ENCODE data around the gene ITGB4. TPM values are rescaled to one million over a fixed set of nuclear protein-coding genes. Genes with fewer than 3 reads are reported as not detected.
"Not testable (repeated sequence)": the region's sequence is repeated elsewhere in the genome, so short reads cannot be mapped to it uniquely, and the experiment has no call there.

Gene ITGB4
- total RNA-seq, 2 donors from 2014 or later, result 39.4 to 46.6 TPM

- intact Hi-C loops (cut with DNase I), result loop anchor here (5.0 to 10.0 kb wide), 3 partner anchors 102 to 900 kb away; partner anchors contain the start of gene TRIM47 (in 1 of the 2)
- peak; percentile 80 for DNase-seq (ENCODE audit: low spot score)
Measured at GRCh38 chr17:75774991-75775668, 53.9 kb downstream of the ITGB4 start.

GRCh38 chr17:75776386-75777295 is 55.4 kb downstream of the ITGB4 start:
- DNase-seq (ENCODE audit: low spot score), result peak; percentile 30

GRCh38 chr17:75777296-75777922 is 56.1 kb downstream of the ITGB4 start:
- no peak for DNase-seq (ENCODE audit: low spot score)
- intact Hi-C loops (cut with DNase I), result loop anchor here (5.0 to 10.0 kb wide), 2 partner anchors 100 to 897 kb away; partner anchors contain the start of gene TRIM47 (in 1 of the 2)

More at GRCh38 chr17:75776386-75777295, 55.4 kb downstream of the ITGB4 start:
- intact Hi-C loops (cut with DNase I), result loop anchor here (5.0 to 10.0 kb wide), 2 partner anchors 101 to 898 kb away; partner anchors contain the start of gene TRIM47 (in 1 of the 2)

GRCh38 chr17:75778066-75778860 is 57.0 kb downstream of the ITGB4 start:
- not testable (repeated sequence) for DNase-seq (ENCODE audit: low spot score)
- intact Hi-C loops (cut with DNase I), result loop anchor here (5.0 to 10.0 kb wide), 2 partner anchors 99 to 897 kb away; partner anchors contain the start of gene TRIM47 (in 1 of the 2)

GRCh38 chr17:75778861-75779249 is 57.6 kb downstream of the ITGB4 start:
- intact Hi-C loops (cut with DNase I), result loop anchor here (5.0 to 10.0 kb wide), 2 partner anchors 98 to 896 kb away; partner anchors contain the start of gene TRIM47 (in 1 of the 2)
- DNase-seq (ENCODE audit: low spot score), result no peak

- intact Hi-C loops (cut with DNase I), result loop anchor here (5.0 to 10.0 kb wide), 2 partner anchors 98 to 895 kb away; partner anchors contain the start of gene TRIM47 (in 1 of the 2)
- peak; percentile 99 for DNase-seq (ENCODE audit: low spot score)
Measured at GRCh38 chr17:75779250-75779986, 58.2 kb downstream of the ITGB4 start.

- no peak for DNase-seq (ENCODE audit: low spot score)
- intact Hi-C loops (cut with DNase I), result loop anchor here (5.0 to 10.0 kb wide), 2 partner anchors 97 to 895 kb away; partner anchors contain the start of gene TRIM47 (in 1 of the 2)
Measured at GRCh38 chr17:75779987-75780889, 59.0 kb downstream of the ITGB4 start.

GRCh38 chr17:75783069-75783783 is 62.0 kb downstream of the ITGB4 start:
- DNase-seq (ENCODE audit: low spot score), result no peak
- intact Hi-C loops (cut with DNase I), result no loop called here

GRCh38 chr17:75783803-75784472 is 62.7 kb downstream of the ITGB4 start:
- intact Hi-C loops (cut with DNase I), result no loop called here
- DNase-seq (ENCODE audit: low spot score), result peak; percentile 85

GRCh38 chr17:75784473-75785015 is 63.3 kb downstream of the ITGB4 start, which contains the start of gene UNK:
Gene UNK, plus strand, starts transcription at chr17:75784806. Its CDS starts 75 bp downstream, at chr17:75784881.
- intact Hi-C loops (cut with DNase I), result loop anchor here in 1 of 2 donors (5.0 kb wide), 1 partner anchor 43 kb away; no protein-coding TSS in a partner anchor
- peak; percentile 99 for DNase-seq (ENCODE audit: low spot score)

- intact Hi-C loops (cut with DNase I), result loop anchor here in 1 of 2 donors (5.0 kb wide), 1 partner anchor 42 kb away; no protein-coding TSS in a partner anchor
- DNase-seq (ENCODE audit: low spot score), result peak; percentile 98
Measured at GRCh38 chr17:75785016-75785890, 64.0 kb downstream of the ITGB4 start.

GRCh38 chr17:75791254-75791653 is 70.0 kb downstream of the ITGB4 start:
- intact Hi-C loops (cut with DNase I), result loop anchor here in 1 of 2 donors (5.0 kb wide), 1 partner anchor 46 kb away; no protein-coding TSS in a partner anchor
- DNase-seq (ENCODE audit: low spot score), result no peak

GRCh38 chr17:75793460-75793859 is 72.2 kb downstream of the ITGB4 start:
- intact Hi-C loops (cut with DNase I), result loop anchor here in 1 of 2 donors (5.0 kb wide), 1 partner anchor 44 kb away; no protein-coding TSS in a partner anchor
- DNase-seq (ENCODE audit: low spot score), result no peak

Data from posterior vena cava (tissue), 2 donors.